8988T (cell line): ENCODE measurements around the gene CCL2.

Experiments used
- DNase-seq: peaks from one replicate; pipeline ENCODE4 v3.0.0; 2011

The CCL2 gene

DNA sequence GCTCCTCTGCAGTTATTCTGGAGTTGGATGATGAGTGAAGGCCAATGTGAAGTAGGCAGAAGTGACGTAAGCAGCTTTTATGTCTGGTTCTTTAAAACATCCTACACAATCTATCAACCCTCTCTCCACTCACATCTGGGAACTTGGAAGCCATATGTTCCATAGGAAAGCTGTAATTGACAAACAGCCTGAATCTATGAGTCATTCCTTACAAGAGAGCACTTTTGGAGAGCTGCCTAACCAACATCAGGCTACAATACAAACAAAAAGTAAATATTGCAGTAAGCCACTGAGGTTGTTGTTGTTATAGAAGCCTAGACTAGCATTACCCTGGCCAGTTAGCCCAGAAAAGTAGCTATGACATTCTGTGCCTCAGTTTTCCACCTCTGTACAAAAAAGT is 20.8 kb downstream of the CCL2 start:
- DNase-seq, result no peak

- no peak for DNase-seq
These were observed 21.7 kb downstream of the CCL2 start for GRCh38 chr17:34276826-34277225.

DNA sequence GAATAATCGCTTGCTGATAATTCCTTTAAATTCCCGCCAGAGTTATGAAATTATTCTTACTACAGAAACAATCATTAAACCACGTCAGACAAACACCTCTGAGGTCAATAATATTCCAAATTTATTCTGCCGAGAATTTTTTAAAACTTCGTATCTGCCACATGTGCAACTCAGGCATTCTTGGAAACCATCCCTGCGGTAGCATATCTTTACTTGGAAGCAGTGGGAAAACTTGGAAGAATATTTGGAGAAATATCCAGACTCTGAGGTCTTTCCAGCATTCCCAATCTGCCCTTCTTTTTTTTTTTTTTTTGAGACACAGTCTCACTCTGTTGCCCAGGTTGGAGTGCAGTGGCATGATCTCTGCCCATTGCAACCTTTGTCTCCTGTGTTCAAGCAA is 28.5 kb downstream of the CCL2 start:
- DNase-seq, result no peak

GRCh38 chr17:34285286-34285792 is 30.3 kb downstream of the CCL2 start, which contains the start of gene CCL11:
TSS of gene CCL11 (plus strand) at chr17:34285742. CDS start at chr17:34285809, 67 bp downstream.
- no peak for DNase-seq

DNA sequence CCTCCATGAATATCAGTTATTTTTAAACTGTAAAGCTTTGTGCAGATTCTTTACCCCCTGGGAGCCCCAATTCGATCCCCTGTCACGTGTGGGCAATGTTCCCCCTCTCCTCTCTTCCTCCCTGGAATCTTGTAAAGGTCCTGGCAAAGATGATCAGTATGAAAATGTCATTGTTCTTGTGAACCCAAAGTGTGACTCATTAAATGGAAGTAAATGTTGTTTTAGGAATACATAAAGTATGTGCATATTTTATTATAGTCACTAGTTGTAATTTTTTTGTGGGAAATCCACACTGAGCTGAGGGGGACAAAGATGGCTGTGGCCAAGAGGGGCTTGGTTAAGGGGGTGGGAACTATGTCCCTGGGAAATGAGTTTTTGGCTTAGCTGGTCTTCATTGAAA is 32.8 kb downstream of the CCL2 start:
- no peak for DNase-seq

DNA sequence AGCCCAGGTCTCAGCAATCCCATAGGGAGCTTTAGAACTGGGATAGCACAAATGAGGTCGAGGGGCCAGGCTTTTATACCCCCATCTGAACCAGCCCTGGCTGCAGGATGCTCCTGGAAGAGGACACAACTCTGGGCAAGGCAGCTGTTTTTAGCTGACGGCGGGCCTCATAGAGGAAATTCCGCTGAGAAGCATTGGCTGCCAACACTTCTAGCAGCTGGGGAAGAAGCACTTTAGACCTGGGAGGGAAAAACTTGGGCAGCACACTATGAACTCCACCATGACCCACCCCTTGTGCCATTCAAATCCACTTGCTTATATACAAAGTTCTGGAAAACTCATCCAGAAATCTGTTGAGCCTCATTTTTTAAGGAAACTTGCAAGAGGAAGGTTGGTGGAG is 35.5 kb downstream of the CCL2 start:
- no peak for DNase-seq

- DNase-seq, result no peak
These were observed 36.8 kb downstream of the CCL2 start for GRCh38 chr17:34291721-34292348.

DNA sequence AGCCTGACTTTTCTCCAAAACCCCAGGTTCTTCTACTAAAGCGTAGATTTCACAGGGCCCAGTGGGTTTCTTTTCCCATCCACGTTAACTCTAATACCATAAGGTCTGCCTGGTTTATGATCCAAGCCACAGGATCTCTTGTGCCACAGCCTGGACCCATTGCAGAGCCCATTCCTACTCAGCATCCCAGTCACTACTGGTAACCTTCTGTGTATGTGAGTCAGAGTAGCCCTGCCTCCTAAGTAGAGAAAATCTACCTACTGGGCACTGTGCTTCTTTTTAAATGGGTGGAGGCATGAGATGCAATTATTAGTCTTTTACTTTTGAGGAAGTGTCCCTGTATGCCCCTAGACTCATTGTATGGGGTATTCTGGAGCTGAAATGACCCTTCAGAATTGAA is 43.9 kb downstream of the CCL2 start:
- no peak for DNase-seq

DNA sequence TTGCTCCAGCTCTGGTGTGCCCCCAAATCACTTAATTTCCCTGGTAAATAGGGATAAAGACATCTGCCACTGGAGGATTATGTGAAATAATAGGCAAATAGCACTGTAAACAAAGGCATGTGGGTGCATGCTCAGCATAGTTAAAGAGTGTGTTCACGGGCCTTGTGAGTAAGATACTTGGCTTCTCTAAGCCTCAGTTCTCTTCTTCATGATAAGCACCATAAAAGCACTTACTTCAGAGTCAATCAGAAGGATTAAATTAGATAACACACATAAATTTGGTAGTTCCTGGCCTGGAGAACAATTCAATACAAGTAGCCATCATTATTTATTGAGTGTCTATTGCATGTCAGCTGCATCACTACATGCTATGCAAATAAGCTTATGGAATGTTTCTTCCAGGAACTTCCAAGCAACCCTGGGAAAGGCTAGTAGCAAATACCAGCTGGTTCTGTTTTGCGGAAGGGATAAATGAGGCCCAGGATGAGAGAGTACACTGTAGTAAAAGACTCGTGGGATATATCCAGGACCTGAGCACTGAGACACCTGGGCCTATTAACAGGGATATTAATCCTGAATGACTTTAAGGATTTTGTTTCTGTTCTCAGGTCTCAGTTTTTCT is 45.0 kb downstream of the CCL2 start:
- no peak for DNase-seq

GRCh38 chr17:34300652-34301370 is 45.7 kb downstream of the CCL2 start:
- DNase-seq, result no peak

GRCh38 chr17:34301986-34302385 is 46.9 kb downstream of the CCL2 start:
- no peak for DNase-seq

DNA sequence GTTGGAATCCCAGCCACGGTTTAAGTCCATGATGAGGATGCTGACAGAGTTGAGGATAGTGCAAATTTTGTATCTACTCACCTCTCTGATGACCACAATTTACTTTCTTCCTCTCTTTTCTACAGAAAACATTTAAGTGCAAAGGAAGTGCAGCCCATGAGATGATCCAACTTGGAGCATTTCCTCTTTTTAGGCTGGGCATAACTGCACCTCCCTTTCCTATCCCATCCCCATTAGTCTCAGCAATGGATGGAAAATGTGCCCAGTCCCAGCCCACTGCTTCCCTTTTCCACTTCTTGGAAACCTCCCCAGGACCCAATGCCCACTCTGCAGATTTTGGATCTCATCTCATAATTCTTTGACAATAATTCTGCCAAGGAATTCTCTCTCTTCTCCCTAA is 47.6 kb downstream of the CCL2 start:
- DNase-seq, result no peak

- DNase-seq, result no peak
These were observed 48.5 kb downstream of the CCL2 start for GRCh38 chr17:34303606-34304005.

- no peak for DNase-seq
These were observed 50.0 kb downstream of the CCL2 start for GRCh38 chr17:34305061-34305460.

DNA sequence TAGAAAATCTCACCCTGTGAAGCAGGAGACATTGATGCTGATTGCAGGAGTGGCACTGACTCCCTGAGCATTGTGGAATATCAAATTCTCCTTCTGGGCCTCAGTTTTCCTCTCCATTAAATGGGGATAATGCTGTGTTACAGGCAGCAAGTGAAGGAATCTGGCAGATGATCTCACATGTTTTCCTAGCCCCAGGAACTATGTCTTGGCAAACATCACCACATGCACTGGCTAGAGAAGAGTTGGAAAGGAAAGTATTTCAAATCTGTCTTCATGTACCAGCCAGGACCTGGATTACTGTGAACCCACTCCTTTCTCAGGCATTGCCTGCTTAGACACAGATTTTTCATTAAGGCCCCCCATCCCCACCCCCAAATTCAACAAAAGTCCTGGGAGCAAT is 50.5 kb downstream of the CCL2 start:
- DNase-seq, result no peak

DNA sequence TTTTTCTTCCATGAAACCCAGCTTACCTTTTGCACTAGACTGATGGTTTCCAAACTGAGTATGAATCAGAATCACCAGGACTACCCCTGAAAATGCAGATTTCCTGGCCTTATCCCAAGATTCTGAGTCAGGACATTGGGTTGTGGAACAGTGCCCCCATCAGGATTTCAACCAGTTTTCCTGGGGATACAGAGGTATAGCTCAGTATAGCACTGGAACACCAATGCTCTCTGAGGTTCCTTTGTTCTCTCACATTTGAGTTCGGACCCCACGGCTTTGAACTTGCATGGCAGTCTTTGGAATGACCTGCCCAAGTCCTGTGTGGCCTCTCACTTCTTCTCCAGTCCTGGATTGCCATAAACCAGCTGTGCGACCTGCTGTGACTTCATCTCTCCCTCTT is 51.4 kb downstream of the CCL2 start:
- no peak for DNase-seq
